Immature natural killer cell (primary cell): Measurements from ENCODE around the gene SEZ6L. TPM values are rescaled to one million over a fixed set of nuclear protein-coding genes. Genes with fewer than 3 reads are reported as not detected.

Experiments used
- DNase-seq, 3 donors: peaks; one replicate each; pipeline ENCODE4 v3.0.0; 2022; ENCODE audit warnings: mixed read lengths in 1 of 3
- H3K27ac Mint-ChIP-seq, 6 donors: one replicate each; pipeline ENCODE4 v1.8.0; 2020; ENCODE audit warnings: mixed read lengths in 6 of 6, mild to moderate bottlenecking in 5 of 6, inconsistent platforms in 4 of 6, moderate library complexity in 3 of 6
- H3K27me3 Mint-ChIP-seq, 3 donors: one replicate each; pipeline ENCODE4 v1.8.0; 2020 to 2021; ENCODE audit warnings: low read depth in 3 of 3, mild to moderate bottlenecking in 3 of 3, mixed read lengths in 3 of 3, moderate library complexity in 3 of 3, inconsistent platforms in 1 of 3
- H3K36me3 Mint-ChIP-seq, 3 donors: one replicate each; pipeline ENCODE4 v1.8.0; 2020; ENCODE audit warnings: mixed read lengths in 3 of 3, inconsistent platforms in 2 of 3, mild to moderate bottlenecking in 2 of 3
- H3K4me1 Mint-ChIP-seq, 2 donors: one replicate each; pipeline ENCODE4 v1.8.0; 2020; ENCODE audit warnings: inconsistent platforms in 2 of 2, mild to moderate bottlenecking in 2 of 2, mixed read lengths in 2 of 2, moderate library complexity in 1 of 2
- H3K4me3 Mint-ChIP-seq, 5 donors: one replicate each; pipeline ENCODE4 v1.8.0; 2020; ENCODE audit warnings: mild to moderate bottlenecking in 5 of 5, mixed read lengths in 5 of 5, inconsistent platforms in 3 of 5, moderate library complexity in 3 of 5
- H3K9me3 Mint-ChIP-seq, 6 donors: one replicate each; pipeline ENCODE4 v1.8.0; 2020; ENCODE audit warnings: mild to moderate bottlenecking in 6 of 6, mixed read lengths in 6 of 6, inconsistent platforms in 4 of 6, moderate library complexity in 3 of 6
- polyA plus RNA-seq, 3 donors: library from polyadenylated mRNA; unstranded; fragments of 300-500 nt; fragmentation: Illumina TruSeq; gene quantifications; one replicate each; pipeline ENCODE4 v1.2.3, GENCODE V29; 2021

The SEZ6L gene
- polyA plus RNA-seq, 3 donors from 2014 or later = 0.20 to 1.7 TPM; not detected in 1

- Mint-ChIP-seq H3K9me3 (peaks cover 0 to 2% (median 0%) of the 10 kb centered on the region in 6 donors), H3K27me3 (peaks cover 0 to 12% (median 4%) of the 10 kb centered on the region in 3 donors), H3K36me3 (no peaks in the 10 kb centered on the region), H3K4me3 (no peak overlapping the region), H3K27ac (no peak overlapping the region), H3K4me1 (no peaks in the 10 kb centered on the region)
- DNase-seq = no peak
These were observed 69.3 kb downstream of the SEZ6L start for GRCh38 chr22:26238596-26238995.

GRCh38 chr22:26239581-26239980, 70.3 kb downstream of the SEZ6L start:
- H3K36me3 Mint-ChIP-seq = no peaks in the 10 kb centered on the region
- DNase-seq = no peak
- no peak overlapping the region for H3K27ac Mint-ChIP-seq
- no peaks in the 10 kb centered on the region for H3K4me1 Mint-ChIP-seq
- peaks cover 0 to 2% (median 0%) of the 10 kb centered on the region in 6 donors for H3K9me3 Mint-ChIP-seq
- no peak overlapping the region for H3K4me3 Mint-ChIP-seq
- peaks cover 0 to 8% (median 4%) of the 10 kb centered on the region in 3 donors for H3K27me3 Mint-ChIP-seq

GRCh38 chr22:26241361-26241760, 72.1 kb downstream of the SEZ6L start:
- H3K9me3 Mint-ChIP-seq = peaks cover 0 to 2% (median 0%) of the 10 kb centered on the region in 6 donors
- no peaks in the 10 kb centered on the region for H3K36me3 Mint-ChIP-seq
- no peaks in the 10 kb centered on the region for H3K4me1 Mint-ChIP-seq
- DNase-seq = no peak
- H3K4me3 Mint-ChIP-seq = no peak overlapping the region
- peaks cover 0 to 14% (median 4%) of the 10 kb centered on the region in 3 donors for H3K27me3 Mint-ChIP-seq
- H3K27ac Mint-ChIP-seq = no peak overlapping the region

GRCh38 chr22:26245001-26245400, 75.7 kb downstream of the SEZ6L start:
- DNase-seq = no peak
- H3K27ac Mint-ChIP-seq = no peak overlapping the region
- peaks cover 0 to 14% (median 4%) of the 10 kb centered on the region in 3 donors for H3K27me3 Mint-ChIP-seq
- no peak overlapping the region for H3K4me3 Mint-ChIP-seq
- H3K36me3 Mint-ChIP-seq = no peaks in the 10 kb centered on the region
- peaks cover 0 to 2% (median 0%) of the 10 kb centered on the region in 6 donors for H3K9me3 Mint-ChIP-seq
- H3K4me1 Mint-ChIP-seq = no peaks in the 10 kb centered on the region

GRCh38 chr22:26246552-26246951, 77.3 kb downstream of the SEZ6L start:
- DNase-seq = no peak
- Mint-ChIP-seq H3K9me3 (peaks cover 0 to 2% (median 0%) of the 10 kb centered on the region in 6 donors), H3K27me3 (peaks cover 4 to 14% (median 8%) of the 10 kb centered on the region in 3 donors), H3K36me3 (no peaks in the 10 kb centered on the region), H3K4me1 (no peaks in the 10 kb centered on the region), H3K4me3 (no peak overlapping the region), H3K27ac (no peak overlapping the region)

GRCh38 chr22:26251869-26252268, 82.6 kb downstream of the SEZ6L start:
- no peak overlapping the region for H3K27ac Mint-ChIP-seq

GRCh38 chr22:26259510-26259909, 90.2 kb downstream of the SEZ6L start:
- no peak overlapping the region for H3K4me3 Mint-ChIP-seq
- H3K36me3 Mint-ChIP-seq = no peaks in the 10 kb centered on the region
- peaks cover 8 to 14% (median 14%) of the 10 kb centered on the region in 3 donors for H3K27me3 Mint-ChIP-seq
- no peaks in the 10 kb centered on the region for H3K4me1 Mint-ChIP-seq
- H3K9me3 Mint-ChIP-seq = no peaks in the 10 kb centered on the region
- no peak for DNase-seq
- H3K27ac Mint-ChIP-seq = no peak overlapping the region

More at GRCh38 chr22:26251869-26252268, 82.6 kb downstream of the SEZ6L start:
- DNase-seq = no peak
- Mint-ChIP-seq H3K4me1 (no peaks in the 10 kb centered on the region), H3K4me3 (no peak overlapping the region), H3K27me3 (peaks cover 2 to 14% (median 9%) of the 10 kb centered on the region in 3 donors), H3K36me3 (no peaks in the 10 kb centered on the region), H3K9me3 (no peaks in the 10 kb centered on the region)

- Mint-ChIP-seq H3K9me3 (no peaks in the 10 kb centered on the region), H3K4me1 (no peaks in the 10 kb centered on the region), H3K4me3 (no peak overlapping the region), H3K27ac (no peak overlapping the region), H3K36me3 (no peaks in the 10 kb centered on the region), H3K27me3 (peaks cover 3 to 11% (median 4%) of the 10 kb centered on the region in 3 donors)
- DNase-seq = no peak
These were observed 94.9 kb downstream of the SEZ6L start for GRCh38 chr22:26264162-26264561.

- Mint-ChIP-seq H3K4me1 (no peaks in the 10 kb centered on the region), H3K4me3 (no peak overlapping the region), H3K27me3 (peaks cover 2 to 11% (median 3%) of the 10 kb centered on the region in 3 donors), H3K9me3 (no peaks in the 10 kb centered on the region), H3K27ac (no peak overlapping the region), H3K36me3 (no peaks in the 10 kb centered on the region)
- DNase-seq = no peak
These were observed 96.0 kb downstream of the SEZ6L start for GRCh38 chr22:26265281-26265680.

GRCh38 chr22:26265909-26266308, 96.6 kb downstream of the SEZ6L start:
- no peak for DNase-seq
- Mint-ChIP-seq H3K27me3 (peaks cover 2 to 11% (median 3%) of the 10 kb centered on the region in 3 donors), H3K4me1 (no peaks in the 10 kb centered on the region), H3K36me3 (no peaks in the 10 kb centered on the region), H3K4me3 (no peak overlapping the region), H3K9me3 (no peaks in the 10 kb centered on the region), H3K27ac (no peak overlapping the region)

GRCh38 chr22:26267856-26268255, 98.6 kb downstream of the SEZ6L start:
- Mint-ChIP-seq H3K27ac (no peak overlapping the region), H3K4me1 (no peaks in the 10 kb centered on the region), H3K9me3 (no peaks in the 10 kb centered on the region), H3K27me3 (peaks cover 2 to 9% (median 3%) of the 10 kb centered on the region in 3 donors), H3K4me3 (no peak overlapping the region), H3K36me3 (no peaks in the 10 kb centered on the region)
- DNase-seq = no peak

- H3K9me3 Mint-ChIP-seq = no peaks in the 10 kb centered on the region
- no peaks in the 10 kb centered on the region for H3K36me3 Mint-ChIP-seq
- H3K27me3 Mint-ChIP-seq = peaks cover 0 to 4% (median 2%) of the 10 kb centered on the region in 3 donors
- DNase-seq = no peak
- H3K4me3 Mint-ChIP-seq = no peak overlapping the region
- no peak overlapping the region for H3K27ac Mint-ChIP-seq
- H3K4me1 Mint-ChIP-seq = no peaks in the 10 kb centered on the region
These were observed 100.3 kb downstream of the SEZ6L start for GRCh38 chr22:26269572-26269971.

- DNase-seq = no peak
- H3K9me3 Mint-ChIP-seq = no peaks in the 10 kb centered on the region
- no peak overlapping the region for H3K4me3 Mint-ChIP-seq
- H3K4me1 Mint-ChIP-seq = no peaks in the 10 kb centered on the region
- H3K27me3 Mint-ChIP-seq = peaks cover 0 to 4% (median 0%) of the 10 kb centered on the region in 3 donors
- no peaks in the 10 kb centered on the region for H3K36me3 Mint-ChIP-seq
- H3K27ac Mint-ChIP-seq = no peak overlapping the region
These were observed 102.2 kb downstream of the SEZ6L start for GRCh38 chr22:26271427-26271826.

GRCh38 chr22:26273011-26273675, 103.9 kb downstream of the SEZ6L start:
- DNase-seq = no peak
- no peaks in the 10 kb centered on the region for H3K9me3 Mint-ChIP-seq
- H3K4me3 Mint-ChIP-seq = no peak overlapping the region
- H3K27me3 Mint-ChIP-seq = peaks cover 2 to 6% (median 4%) of the 10 kb centered on the region in 3 donors
- H3K27ac Mint-ChIP-seq = no peak overlapping the region
- H3K36me3 Mint-ChIP-seq = no peaks in the 10 kb centered on the region
- no peaks in the 10 kb centered on the region for H3K4me1 Mint-ChIP-seq
